ENCODE measurements around the gene GLRX. TPM values are rescaled to one million over a fixed set of nuclear protein-coding genes. Genes with fewer than 3 reads are reported as not detected.
A peak's percentile ranks its signal among the peaks of the same experiment; 100 is the strongest.

Gene GLRX
- total and polyA plus RNA-seq, 2 of the 13 experiments (the other 11 are each of a cell fraction or from before 2014, with no cell fraction given), result 63.8 to 499 TPM

- TF ChIP-seq ZNF503 (CRISPR knock-in tag; IDR thresholded peaks at IDR 0.05) (no peak), CEBPG (CRISPR knock-in tag; IDR thresholded peaks at IDR 0.05) (no peak; the same call in 1 of the 2 replicates), TFE3 (CRISPR knock-in tag; IDR thresholded peaks at IDR 0.05) (peak; percentile 49; the same call in 1 of the 2 replicates), ZNF224 (CRISPR knock-in tag; IDR thresholded peaks at IDR 0.05) (no peak), ZFP1 (CRISPR knock-in tag; IDR thresholded peaks at IDR 0.05) (no peak), MLX (CRISPR knock-in tag; IDR thresholded peaks at IDR 0.05) (0 out of 2 replicates have a peak, but pooled peaks have one; percentile 9), FOXK2 (IDR thresholded peaks at IDR 0.05) (0 out of 2 replicates have a peak, but pooled peaks have one; percentile 8), CENPT (CRISPR knock-in tag; IDR thresholded peaks at IDR 0.05; ENCODE audit: low read depth) (no peak), FOXP4 (CRISPR knock-in tag; IDR thresholded peaks at IDR 0.05) (no peak), ZNF225 (CRISPR knock-in tag; IDR thresholded peaks at IDR 0.05) (no peak), ZNF761 (CRISPR knock-in tag; conservative IDR thresholded peaks at IDR 0.05) (0 out of 2 replicates have a peak, but pooled peaks have one; percentile 40), ZNF597 (CRISPR knock-in tag; IDR thresholded peaks at IDR 0.05) (no peak), ZBTB25 (CRISPR knock-in tag; IDR thresholded peaks at IDR 0.05) (0 out of 2 replicates have a peak, but pooled peaks have one; percentile 21), ATF7-NPFF (CRISPR knock-in tag; IDR thresholded peaks at IDR 0.05; ENCODE audit: low read depth) (no peak), TBX2 (CRISPR knock-in tag; IDR thresholded peaks at IDR 0.05; ENCODE audit: borderline replicate concordance) (peak; percentile 59; the same call in 1 of the 2 replicates), HDAC1 (CRISPR knock-in tag; IDR thresholded peaks at IDR 0.05) (peak; percentile 64; the same call in 1 of the 2 replicates), KAT7 (CRISPR knock-in tag; IDR thresholded peaks at IDR 0.05; ENCODE audit: borderline replicate concordance) (no peak), ZNF704 (CRISPR knock-in tag; IDR thresholded peaks at IDR 0.05; ENCODE audit: borderline replicate concordance) (no peak)
These were observed 19.0 kb downstream of the GLRX start (continued) for GRCh38 chr5:95803271-95804148.

All from HepG2 (cell line).